GM21717 (cell line): ENCODE data around the gene A4GNT.
"Not testable (repeated sequence)": the region's sequence is repeated elsewhere in the genome, so short reads cannot be mapped to it uniquely, and the experiment has no call there.

Experiments
- ATAC-seq: cut with Tn5 transposase; IDR thresholded peaks from one replicate; pipeline ENCODE4 v1.9.1; 2021; ENCODE audit warnings: mild to moderate bottlenecking, moderate library complexity; ENCODE audit not compliant: unreplicated experiment

Gene A4GNT

GRCh38 chr3:138119423-138119766 lies 12.8 kb downstream of the A4GNT start:
- no peak for ATAC-seq

- peak; percentile 82 for ATAC-seq
These were observed 13.4 kb downstream of the A4GNT start for GRCh38 chr3:138118612-138119422.

GRCh38 chr3:138114988-138115971 lies 16.9 kb downstream of the A4GNT start, which contains the start of gene DZIP1L:
DZIP1L (minus strand) TSS chr3:138115608; CDS start chr3:138103971, 11,637 bp downstream.
- peak; percentile 57 for ATAC-seq

- no peak for ATAC-seq
These were observed 17.7 kb downstream of the A4GNT start for GRCh38 chr3:138114431-138114918.

GRCh38 chr3:138113326-138113725 lies 18.9 kb downstream of the A4GNT start:
- no peak for ATAC-seq

GRCh38 chr3:138112362-138112761 lies 19.8 kb downstream of the A4GNT start:
- no peak for ATAC-seq

GRCh38 chr3:138105598-138105997 lies 26.6 kb downstream of the A4GNT start:
- ATAC-seq, result no peak

GRCh38 chr3:138103466-138103865 lies 28.7 kb downstream of the A4GNT start:
- no peak for ATAC-seq

GRCh38 chr3:138101351-138101940 lies 30.7 kb downstream of the A4GNT start:
- ATAC-seq, result not testable (repeated sequence)

- no peak for ATAC-seq
These were observed 32.8 kb downstream of the A4GNT start for GRCh38 chr3:138099417-138099816.

- ATAC-seq, result no peak
These were observed 34.7 kb downstream of the A4GNT start for GRCh38 chr3:138097192-138098172.

GRCh38 chr3:138093721-138094120 lies 38.5 kb downstream of the A4GNT start:
- no peak for ATAC-seq

GRCh38 chr3:138092023-138092422 lies 40.2 kb downstream of the A4GNT start:
- ATAC-seq, result no peak

- no peak for ATAC-seq
These were observed 43.1 kb downstream of the A4GNT start for GRCh38 chr3:138089091-138089490.

GRCh38 chr3:138085745-138086144 lies 46.4 kb downstream of the A4GNT start:
- not testable (repeated sequence) for ATAC-seq

GRCh38 chr3:138084196-138084595 lies 48.0 kb downstream of the A4GNT start:
- ATAC-seq, result no peak

GRCh38 chr3:138082992-138083386 lies 49.2 kb downstream of the A4GNT start:
- ATAC-seq, result no peak

- ATAC-seq, result no peak
These were observed 49.9 kb downstream of the A4GNT start for GRCh38 chr3:138082085-138082991.
